Gastrocnemius medialis (tissue), 4 donors: ENCODE results near the gene PXN. TPM values are rescaled to one million over a fixed set of nuclear protein-coding genes. Genes with fewer than 3 reads are reported as not detected.
"Not testable (repeated sequence)": the region's sequence is repeated elsewhere in the genome, so short reads cannot be mapped to it uniquely, and the experiment has no call there.

Source experiments
- ATAC-seq, 2 donors: fragments of 150-250 bp; one replicate each; pipeline ENCODE4 v1.9.1; 2016
- DNase-seq, 2 donors: peaks; one replicate each; pipeline ENCODE4 v3.0.0-alpha.2; 2019
- H3K27ac ChIP-seq, 4 donors: fragments of 200-600 bp; sonication (generic); 1 replicate in 1 of 4; 2 replicates in 3 of 4; pipeline ENCODE4 v1.5.1; 2016 to 2018; ENCODE audit warnings: mild to moderate bottlenecking in 2 of 4, moderate library complexity in 1 of 4
- H3K27me3 ChIP-seq, 3 donors: fragments of 200-600 bp; sonication (generic) in 2 of 3; 1 replicate in 1 of 3; 2 replicates in 2 of 3; pipeline versions ENCODE4 v1.5.1 to v1.6.0; 2016 to 2019; ENCODE audit warnings: mild to moderate bottlenecking in 1 of 3, moderate library complexity in 1 of 3
- H3K36me3 ChIP-seq, 2 donors: fragments of 200-600 bp; sonication (generic) in 1 of 2; one replicate each; pipeline ENCODE4 v1.5.1; 2017 to 2018
- H3K4me1 ChIP-seq, 2 donors: fragments of 200-600 bp; sonication (generic) in 1 of 2; one replicate each; pipeline ENCODE4 v1.5.1; 2016 to 2017; ENCODE audit warnings: mild to moderate bottlenecking in 2 of 2
- H3K4me3 ChIP-seq, 4 donors: fragments of 200-600 bp; sonication (generic) in 3 of 4; 1 replicate in 1 of 4; 2 replicates in 3 of 4; pipeline ENCODE4 v1.5.1; 2016 to 2019; ENCODE audit warnings: mild to moderate bottlenecking in 2 of 4
- H3K9me3 ChIP-seq, 3 donors: fragments of 200-600 bp; sonication (generic) in 2 of 3; 1 replicate in 1 of 3; 2 replicates in 2 of 3; pipeline ENCODE4 v1.5.1; 2016 to 2019
- CTCF ChIP-seq, 5 experiments: fragments of 450-650 bp in 3 of 5; fragments of 200-600 bp in 2 of 5; sonication (generic) in 2 of 5; IDR thresholded peaks in 4 of 5; conservative IDR thresholded peaks in 1 of 5; 1 replicate in 4 of 5; 2 replicates in 1 of 5; pipeline ENCODE4 v1.5.1; 2016 to 2019; ENCODE audit warnings: antibody characterized with exemption in 5 of 5, mild to moderate bottlenecking in 3 of 5, moderate library complexity in 3 of 5
- POLR2A ChIP-seq, 2 donors: fragments of 450-650 bp; IDR thresholded peaks; one replicate each; pipeline ENCODE4 v1.6.1; 2017; ENCODE audit warnings: antibody characterized with exemption in 2 of 2, mild to moderate bottlenecking in 2 of 2, moderate library complexity in 2 of 2
- in situ Hi-C, 4 donors: fragments of 200-750 bp; cut with MboI; loops; one replicate each; pipeline versions ENCODE4 v1.15.0 to v1.8.0; 2017; ENCODE audit warnings: low sequenced_read_pairs in 4 of 4
- intact Hi-C: fragments of 100-400 bp; cut with DNase I; formaldehyde crosslinking; loops from one replicate; pipeline ENCODE4 v1.15.1; 2023; ENCODE audit warnings: low total_unique reads
- total RNA-seq, 4 donors: library from RNA; depleted of rRNA; stranded (reverse); fragments of >200 nt; gene quantifications; one replicate each; pipeline versions ENCODE4 v1.1.0 to v1.2.3, GENCODE V29; 2016

Gene PXN
- total RNA-seq, 4 donors from 2014 or later, result 48.8 to 102 (median 77.9) TPM

DNA sequence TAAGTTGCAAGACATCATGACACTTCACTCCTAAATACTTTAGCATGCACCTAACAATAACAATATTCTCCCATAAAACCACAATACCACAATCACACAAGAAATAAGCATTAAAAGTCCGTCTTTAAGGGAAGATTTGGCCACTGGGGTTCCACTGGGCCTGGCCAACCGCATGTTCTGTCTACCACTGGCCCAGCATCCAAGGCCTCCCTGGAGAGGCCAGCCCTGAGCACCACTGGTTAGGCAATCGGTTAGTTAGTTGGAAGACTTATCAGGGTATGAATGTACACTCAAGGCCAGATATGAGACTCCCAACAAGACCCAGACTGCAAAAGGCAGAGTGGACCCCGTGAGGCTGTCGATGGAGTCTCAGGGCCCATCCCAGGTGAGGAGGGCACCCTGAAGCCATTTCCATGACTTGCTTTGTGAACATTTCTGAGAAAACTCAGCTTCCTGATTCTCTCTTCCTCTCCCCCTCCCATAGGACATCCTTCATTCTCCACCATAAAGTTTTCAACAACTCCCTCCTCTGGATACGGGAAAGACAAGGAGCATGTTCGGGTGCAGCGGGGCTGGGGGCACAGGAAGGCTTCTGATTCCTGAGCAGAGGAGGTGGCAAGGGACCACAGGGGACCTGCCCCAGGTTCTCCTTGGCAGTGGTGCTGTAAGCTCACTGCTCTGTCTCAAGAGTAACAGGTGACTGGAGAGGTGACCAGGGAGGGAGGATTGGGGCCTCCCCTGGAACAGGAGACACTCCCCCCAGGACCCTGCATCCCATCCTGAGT lies 5.9 kb downstream of the PXN start:
- Histone ChIP-seq H3K4me3 (no peak overlapping the region), H3K9me3 (no peaks in the 10 kb centered on the region), H3K27ac (peak overlapping the region; percentile 77 to 99 (median 92)), H3K36me3 (no peaks in the 10 kb centered on the region), H3K27me3 (no peaks in the 10 kb centered on the region), H3K4me1 (peaks cover 82 to 95% of the 10 kb centered on the region in 2 donors)
- DNase-seq (peak in 1 of 2 donors; percentile 61), ATAC-seq (no peak)
- TF ChIP-seq CTCF (IDR thresholded peaks at IDR 0.05 in 4 of 5, conservative IDR thresholded peaks at IDR 0.05 in 1 of 5) (no peak), POLR2A (IDR thresholded peaks at IDR 0.05) (no peak)
- intact Hi-C loops, result no loop called here
- in situ Hi-C loops, result loop anchor here in 2 of 4 donors (5.0 kb wide), 1 partner anchor 32 kb away; no protein-coding TSS in a partner anchor

GRCh38 chr12:120258323-120258896 lies 7.1 kb downstream of the PXN start:
- in situ Hi-C loops (no loop called here), intact Hi-C loops (no loop called here)
- TF ChIP-seq POLR2A (IDR thresholded peaks at IDR 0.05) (no peak), CTCF (IDR thresholded peaks at IDR 0.05 in 4 of 5, conservative IDR thresholded peaks at IDR 0.05 in 1 of 5) (no peak)
- Histone ChIP-seq H3K4me1 (peaks cover 81 to 90% of the 10 kb centered on the region in 2 donors), H3K27ac (peak overlapping the region; percentile 77 to 99 (median 92)), H3K27me3 (no peaks in the 10 kb centered on the region), H3K4me3 (no peak overlapping the region), H3K36me3 (no peaks in the 10 kb centered on the region), H3K9me3 (no peaks in the 10 kb centered on the region)
- no peak for ATAC-seq
- DNase-seq, result no peak

DNA sequence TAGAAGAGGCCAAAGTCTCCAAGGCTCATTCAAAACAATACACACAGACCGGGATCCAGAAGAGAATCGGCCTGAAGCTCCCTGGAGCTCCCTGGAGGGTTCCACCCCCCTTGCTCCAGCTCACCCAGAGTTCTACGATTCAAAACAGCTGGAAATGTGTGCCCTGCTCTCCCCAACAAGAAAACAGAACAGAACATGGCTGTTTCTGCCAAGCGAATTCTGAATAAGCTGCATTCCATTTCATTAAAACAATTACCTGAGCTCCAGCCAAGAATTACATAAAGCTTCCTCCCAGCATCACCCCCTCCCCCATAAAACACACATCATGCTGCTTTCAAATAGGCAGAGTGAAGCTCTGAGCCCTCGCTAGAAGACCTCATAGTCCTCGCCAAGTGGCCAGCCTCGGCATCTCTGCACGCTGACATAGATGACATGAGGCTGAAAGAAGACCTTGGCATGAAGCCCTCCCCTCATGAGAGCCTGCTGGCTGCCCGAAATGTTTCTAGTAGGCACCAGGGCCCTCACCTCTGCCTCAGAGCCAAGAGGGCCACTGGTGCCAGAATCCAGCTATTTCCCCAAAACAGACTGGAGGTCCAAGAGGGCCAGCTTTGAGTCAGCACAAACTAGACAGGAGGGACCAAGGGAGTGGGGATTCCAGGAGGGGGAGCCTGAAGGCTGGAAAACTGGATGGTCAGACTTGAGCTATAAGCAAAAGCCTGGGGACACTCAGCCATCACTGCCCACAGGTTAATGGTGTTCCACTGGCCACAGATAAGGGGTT lies 8.3 kb downstream of the PXN start:
- ATAC-seq (peak; percentile 75 to 78), DNase-seq (peak; percentile 59 to 80)
- no peak for TF ChIP-seq CTCF (IDR thresholded peaks at IDR 0.05 in 4 of 5, conservative IDR thresholded peaks at IDR 0.05 in 1 of 5)
- peak in 1 of 2 donors; percentile 42 for TF ChIP-seq POLR2A (IDR thresholded peaks at IDR 0.05)

DNA sequence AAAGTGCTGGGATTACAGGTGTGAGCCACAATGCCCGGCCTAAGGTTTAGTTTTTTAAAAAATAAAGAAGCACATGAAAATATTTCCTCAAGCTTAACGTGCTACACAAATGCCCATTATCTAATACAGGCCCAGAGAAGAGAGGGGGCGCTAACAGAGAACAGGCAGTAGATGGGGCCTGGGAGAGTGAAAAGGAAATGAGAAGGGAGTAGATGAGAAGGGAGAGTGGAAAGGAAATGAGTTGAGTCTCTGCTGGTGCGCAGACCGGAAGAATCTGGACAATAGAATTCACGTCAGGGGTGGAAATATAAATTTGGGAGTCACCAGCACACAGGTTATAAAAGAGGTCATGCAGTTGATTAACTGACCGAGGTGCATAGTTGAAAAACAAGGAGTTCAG lies 10.7 kb downstream of the PXN start:
- intact Hi-C loops, result no loop called here

More for the DNA sequence above, 8.3 kb downstream of the PXN start:
- no peaks in the 10 kb centered on the region for H3K27me3 ChIP-seq
- H3K4me1 ChIP-seq, result peaks cover 78 to 85% of the 10 kb centered on the region in 2 donors
- intact Hi-C loops (no loop called here), in situ Hi-C loops (no loop called here)
- no peaks in the 10 kb centered on the region for H3K9me3 ChIP-seq
- no peaks in the 10 kb centered on the region for H3K36me3 ChIP-seq
- no peak overlapping the region for H3K4me3 ChIP-seq
- H3K27ac ChIP-seq, result peak overlapping the region; percentile 77 to 99 (median 92)

GRCh38 chr12:120253313-120253712 lies 12.2 kb downstream of the PXN start:
- DNase-seq, ATAC-seq, H3K27me3 ChIP-seq, H3K4me3 ChIP-seq, H3K9me3 ChIP-seq, in situ Hi-C loops, intact Hi-C loops, H3K36me3 ChIP-seq: not testable (repeated sequence)
- peak overlapping the region; percentile 77 to 99 (median 92) for H3K27ac ChIP-seq
- peaks cover 86% of the 10 kb centered on the region in 2 donors for H3K4me1 ChIP-seq

More for the DNA sequence above, 10.7 kb downstream of the PXN start:
- peaks cover 84 to 86% of the 10 kb centered on the region in 2 donors for H3K4me1 ChIP-seq
- H3K4me3 ChIP-seq, result no peak overlapping the region
- DNase-seq, result no peak
- H3K36me3 ChIP-seq, result no peaks in the 10 kb centered on the region
- ATAC-seq, result no peak
- TF ChIP-seq POLR2A (IDR thresholded peaks at IDR 0.05) (no peak), CTCF (IDR thresholded peaks at IDR 0.05 in 4 of 5, conservative IDR thresholded peaks at IDR 0.05 in 1 of 5) (no peak)
- in situ Hi-C loops, result no loop called here
- H3K27ac ChIP-seq, result peak overlapping the region; percentile 77 to 99 (median 92)
- no peaks in the 10 kb centered on the region for H3K9me3 ChIP-seq
- no peaks in the 10 kb centered on the region for H3K27me3 ChIP-seq
